Glutamatergic neuron (in vitro differentiated cells): Measurements from ENCODE around the gene CREB3L4. TPM values are rescaled to one million over a fixed set of nuclear protein-coding genes. Genes with fewer than 3 reads are reported as not detected.

Experiments
- DNase-seq: peaks from one replicate; pipeline ENCODE4 v3.0.0; 2022
- H3K27ac Mint-ChIP-seq: one replicate; pipeline ENCODE4 v1.8.0; 2020; ENCODE audit warnings: mild to moderate bottlenecking, mixed read lengths, inconsistent platforms; ENCODE audit not compliant: unreplicated experiment
- H3K27me3 Mint-ChIP-seq: one replicate; pipeline ENCODE4 v1.8.0; 2020; ENCODE audit warnings: mild to moderate bottlenecking, moderate library complexity, mixed read lengths, inconsistent platforms; ENCODE audit not compliant: unreplicated experiment
- H3K36me3 Mint-ChIP-seq: one replicate; pipeline ENCODE4 v1.8.0; 2020; ENCODE audit warnings: mild to moderate bottlenecking, mixed read lengths, inconsistent platforms; ENCODE audit not compliant: unreplicated experiment
- H3K4me1 Mint-ChIP-seq: one replicate; pipeline ENCODE4 v1.8.0; 2020; ENCODE audit warnings: mild to moderate bottlenecking, low read depth, mixed read lengths, inconsistent platforms; ENCODE audit not compliant: unreplicated experiment
- H3K4me3 Mint-ChIP-seq: one replicate; pipeline ENCODE4 v1.8.0; 2020; ENCODE audit warnings: mild to moderate bottlenecking, mixed read lengths, inconsistent platforms; ENCODE audit not compliant: unreplicated experiment
- H3K9me3 Mint-ChIP-seq: one replicate; pipeline ENCODE4 v1.8.0; 2020; ENCODE audit warnings: mild to moderate bottlenecking, moderate library complexity, mixed read lengths, inconsistent platforms; ENCODE audit not compliant: unreplicated experiment
- total RNA-seq: library from RNA; stranded (reverse); fragmentation: NEBNext Ultra II Directional; extraction: Animal tissue kit (Norgen Biotek cat#: 25700); gene quantifications from one replicate; pipeline ENCODE4 v1.2.1, GENCODE V29; 2021; ENCODE audit not compliant: unreplicated experiment
- TF ChIP-seq, protein P1 (sequence below): fragments of 200-600 bp; sonication (generic); IDR thresholded peaks from one replicate; pipeline ENCODE4 v1.5.0; 2021; ENCODE audit not compliant: partially characterized antibody, unreplicated experiment

CREB3L4 gene
- total RNA-seq, 1 donor from 2014 or later: 14.3 TPM

DNA sequence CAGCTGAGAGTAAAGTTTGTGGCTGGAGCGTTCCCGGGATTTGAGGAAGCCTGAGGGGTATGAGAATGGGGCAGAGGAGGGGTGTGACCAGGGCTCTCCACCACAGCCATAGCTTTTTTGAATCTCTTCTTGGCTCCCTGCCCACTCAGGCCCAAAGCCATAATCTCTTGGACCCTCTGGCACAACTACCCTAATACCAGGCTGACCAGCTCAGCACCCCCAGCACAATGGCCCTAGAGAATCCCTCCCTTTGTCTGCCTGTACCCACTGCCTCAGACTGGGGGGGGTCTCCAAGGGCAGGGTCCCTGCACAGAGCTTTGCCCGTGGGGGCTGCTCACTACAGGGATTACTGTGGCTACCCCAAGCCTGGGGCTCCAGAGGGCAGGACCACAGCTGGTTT is 28.7 kb upstream of the CREB3L4 start:
- no peaks in the 10 kb centered on the region for H3K4me1 Mint-ChIP-seq
- no peak overlapping the region for H3K27ac Mint-ChIP-seq
- peaks cover 8% of the 10 kb centered on the region for H3K27me3 Mint-ChIP-seq
- DNase-seq: no peak
- H3K9me3 Mint-ChIP-seq: peaks cover 4% of the 10 kb centered on the region
- TF ChIP-seq, protein P1, sequence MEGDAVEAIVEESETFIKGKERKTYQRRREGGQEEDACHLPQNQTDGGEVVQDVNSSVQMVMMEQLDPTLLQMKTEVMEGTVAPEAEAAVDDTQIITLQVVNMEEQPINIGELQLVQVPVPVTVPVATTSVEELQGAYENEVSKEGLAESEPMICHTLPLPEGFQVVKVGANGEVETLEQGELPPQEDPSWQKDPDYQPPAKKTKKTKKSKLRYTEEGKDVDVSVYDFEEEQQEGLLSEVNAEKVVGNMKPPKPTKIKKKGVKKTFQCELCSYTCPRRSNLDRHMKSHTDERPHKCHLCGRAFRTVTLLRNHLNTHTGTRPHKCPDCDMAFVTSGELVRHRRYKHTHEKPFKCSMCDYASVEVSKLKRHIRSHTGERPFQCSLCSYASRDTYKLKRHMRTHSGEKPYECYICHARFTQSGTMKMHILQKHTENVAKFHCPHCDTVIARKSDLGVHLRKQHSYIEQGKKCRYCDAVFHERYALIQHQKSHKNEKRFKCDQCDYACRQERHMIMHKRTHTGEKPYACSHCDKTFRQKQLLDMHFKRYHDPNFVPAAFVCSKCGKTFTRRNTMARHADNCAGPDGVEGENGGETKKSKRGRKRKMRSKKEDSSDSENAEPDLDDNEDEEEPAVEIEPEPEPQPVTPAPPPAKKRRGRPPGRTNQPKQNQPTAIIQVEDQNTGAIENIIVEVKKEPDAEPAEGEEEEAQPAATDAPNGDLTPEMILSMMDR: no peak
- H3K36me3 Mint-ChIP-seq: no peaks in the 10 kb centered on the region
- no peak overlapping the region for H3K4me3 Mint-ChIP-seq

- H3K4me3 Mint-ChIP-seq: no peak overlapping the region
- TF ChIP-seq, protein P1: no peak
- peaks cover 7% of the 10 kb centered on the region for H3K27me3 Mint-ChIP-seq
- no peaks in the 10 kb centered on the region for H3K4me1 Mint-ChIP-seq
- H3K27ac Mint-ChIP-seq: no peak overlapping the region
- peaks cover 2% of the 10 kb centered on the region for H3K9me3 Mint-ChIP-seq
- DNase-seq: no peak
- H3K36me3 Mint-ChIP-seq: no peaks in the 10 kb centered on the region
Observed at GRCh38 chr1:153939476-153939875, 28.2 kb upstream of the CREB3L4 start.

GRCh38 chr1:153940756-153941155 is 26.9 kb upstream of the CREB3L4 start:
- TF ChIP-seq, protein P1: no peak
- Mint-ChIP-seq H3K9me3 (peaks cover 5% of the 10 kb centered on the region), H3K36me3 (no peaks in the 10 kb centered on the region), H3K4me1 (peaks cover 3% of the 10 kb centered on the region), H3K27me3 (peaks cover 7% of the 10 kb centered on the region), H3K27ac (no peak overlapping the region), H3K4me3 (no peak overlapping the region)
- DNase-seq: no peak

DNA sequence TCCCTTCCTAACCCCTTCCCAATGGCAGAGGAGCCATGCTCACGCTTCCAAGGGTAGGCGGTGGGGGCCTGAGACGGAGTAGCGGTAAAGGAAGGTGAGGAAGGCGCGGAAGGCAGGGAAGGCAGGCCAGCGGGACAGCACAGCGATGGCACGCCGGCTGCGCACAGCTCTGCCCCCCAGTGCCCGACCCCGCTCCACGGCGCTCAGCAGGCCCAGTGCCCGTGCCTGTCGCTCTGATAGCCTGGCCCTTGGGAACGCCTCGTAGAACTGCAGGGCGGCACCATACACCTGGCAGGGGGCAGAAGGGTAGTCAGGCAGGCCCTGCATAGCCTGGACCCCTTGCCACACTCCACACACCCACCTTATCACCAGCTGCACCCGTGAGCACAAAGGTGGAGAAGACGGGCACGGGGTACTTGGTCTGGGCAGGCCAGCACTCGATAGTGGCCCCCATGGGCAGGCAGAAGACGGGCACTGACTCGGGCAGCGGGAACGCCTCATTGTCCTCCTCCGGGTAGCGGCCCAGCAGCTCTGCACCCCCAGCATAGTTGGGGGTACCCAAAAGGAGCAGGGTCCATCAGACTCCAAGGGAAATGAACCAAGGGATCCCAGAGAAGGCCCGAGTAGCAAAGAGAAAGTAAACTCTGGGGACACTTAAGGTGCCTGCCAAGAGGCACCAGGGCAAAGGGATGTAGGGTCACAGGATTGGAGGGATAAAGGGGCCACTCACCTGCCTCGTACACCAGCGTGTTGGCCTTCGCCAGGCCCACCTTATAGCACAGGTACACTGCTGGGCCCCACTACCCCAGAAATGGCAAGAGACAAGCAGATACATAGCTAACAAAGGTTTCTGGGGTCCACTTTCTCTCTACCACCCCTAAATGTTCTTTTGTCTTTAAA is 25.6 kb upstream of the CREB3L4 start:
- H3K4me1 Mint-ChIP-seq: peaks cover 3% of the 10 kb centered on the region
- peaks cover 6% of the 10 kb centered on the region for H3K9me3 Mint-ChIP-seq
- no peak for DNase-seq
- TF ChIP-seq, protein P1: no peak
- H3K4me3 Mint-ChIP-seq: no peak overlapping the region
- no peaks in the 10 kb centered on the region for H3K36me3 Mint-ChIP-seq
- no peak overlapping the region for H3K27ac Mint-ChIP-seq
- H3K27me3 Mint-ChIP-seq: peaks cover 9% of the 10 kb centered on the region
